ENCODE measurements around the gene GPR68.
"Not testable (repeated sequence)": the region's sequence is repeated elsewhere in the genome, so short reads cannot be mapped to it uniquely, and the experiment has no call there.

GPR68 gene

GRCh38 chr14:91226360-91226759, 18.1 kb downstream of the GPR68 start:
- DNase-seq (ENCODE audit: low read depth); H3K4me3 ChIP-seq (ENCODE audit: low read length); H3K27me3 ChIP-seq (replicated peaks; ENCODE audit: control insufficient read depth, insufficient read depth, low read length); H3K9ac ChIP-seq (ENCODE audit: low read length); H3K36me3 ChIP-seq (ENCODE audit: control insufficient read depth, insufficient read depth, low read length, severe bottlenecking); H3K9me3 ChIP-seq (ENCODE audit: control insufficient read depth, low read length): not testable (repeated sequence)
- peaks cover 14% of the 10 kb centered on the region for H3K4me1 ChIP-seq (ENCODE audit: control insufficient read depth, insufficient read depth, low read length)

DNA sequence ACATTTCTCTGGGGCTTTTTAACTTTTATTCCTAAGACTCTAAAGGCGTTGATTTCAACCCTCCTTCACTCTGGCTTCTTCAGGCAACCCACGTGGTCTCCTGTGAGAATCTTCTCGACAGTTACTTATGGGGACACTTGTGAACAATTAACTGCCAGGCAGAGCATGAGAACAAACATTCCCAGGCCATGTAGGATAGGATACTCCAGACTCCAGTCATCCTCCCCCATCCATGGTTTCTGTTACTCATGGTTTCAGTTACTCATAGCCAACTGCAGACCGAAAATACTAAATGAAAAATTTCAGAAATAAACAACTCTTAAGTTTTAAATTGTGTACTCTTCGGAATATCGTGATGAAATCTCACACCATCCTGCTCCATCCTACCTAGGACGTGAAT, 19.5 kb downstream of the GPR68 start:
- Histone ChIP-seq H3K9ac (ENCODE audit: low read length) (no peak overlapping the region), H3K36me3 (ENCODE audit: control insufficient read depth, insufficient read depth, low read length, severe bottlenecking) (peaks cover 4% of the 10 kb centered on the region), H3K4me3 (ENCODE audit: low read length) (no peak overlapping the region), H3K4me1 (ENCODE audit: control insufficient read depth, insufficient read depth, low read length) (peaks cover 14% of the 10 kb centered on the region), H3K9me3 (ENCODE audit: control insufficient read depth, low read length) (no peaks in the 10 kb centered on the region), H3K27me3 (replicated peaks; ENCODE audit: control insufficient read depth, insufficient read depth, low read length) (no peaks in the 10 kb centered on the region)
- DNase-seq (ENCODE audit: low read depth) = no peak

DNA sequence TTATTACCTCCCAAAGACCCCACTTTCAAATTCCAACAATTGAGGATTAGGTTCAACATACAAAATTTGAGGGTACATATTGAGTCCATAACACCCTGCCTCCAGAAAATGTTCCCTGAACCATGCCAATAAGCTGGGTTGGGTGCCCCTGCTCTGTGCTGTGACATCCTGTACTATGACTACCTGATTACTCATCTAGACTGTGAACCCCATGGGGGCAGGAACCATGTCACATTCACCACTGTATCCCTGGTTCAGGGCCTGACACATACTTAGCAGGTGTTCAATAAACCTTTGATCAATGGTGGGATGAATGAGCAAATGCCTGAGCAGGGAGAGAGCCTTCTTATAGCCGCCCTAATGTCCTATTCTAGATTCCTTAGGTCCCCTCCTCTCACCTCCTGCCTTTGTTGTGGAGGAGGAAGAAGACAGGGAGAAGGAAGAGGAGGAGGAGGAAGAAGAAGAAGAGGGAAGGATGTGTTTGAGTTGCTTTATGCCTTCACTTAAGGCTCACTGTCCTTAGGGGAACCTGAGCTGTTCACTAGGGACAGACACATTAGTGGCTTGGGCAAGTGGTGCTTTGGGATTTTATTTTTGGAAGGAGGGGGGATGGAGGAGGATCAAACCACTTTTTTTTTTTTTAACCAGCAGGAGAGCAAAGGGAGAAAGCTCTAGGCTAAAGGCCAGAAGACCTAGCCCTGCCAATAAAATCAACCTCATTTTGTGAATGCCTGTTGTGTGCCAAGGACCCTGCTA, 21.3 kb downstream of the GPR68 start:
- Histone ChIP-seq H3K27me3 (replicated peaks; ENCODE audit: control insufficient read depth, insufficient read depth, low read length) (no peaks in the 10 kb centered on the region), H3K4me3 (ENCODE audit: low read length) (no peak overlapping the region), H3K9me3 (ENCODE audit: control insufficient read depth, low read length) (no peaks in the 10 kb centered on the region), H3K4me1 (ENCODE audit: control insufficient read depth, insufficient read depth, low read length) (peaks cover 13% of the 10 kb centered on the region), H3K9ac (ENCODE audit: low read length) (no peak overlapping the region), H3K36me3 (ENCODE audit: control insufficient read depth, insufficient read depth, low read length, severe bottlenecking) (peaks cover 4% of the 10 kb centered on the region)
- no peak for DNase-seq (ENCODE audit: low read depth)

- no peaks in the 10 kb centered on the region for H3K9me3 ChIP-seq (ENCODE audit: control insufficient read depth, low read length)
- no peak overlapping the region for H3K9ac ChIP-seq (ENCODE audit: low read length)
- no peak overlapping the region for H3K4me3 ChIP-seq (ENCODE audit: low read length)
- H3K4me1 ChIP-seq (ENCODE audit: control insufficient read depth, insufficient read depth, low read length) = peaks cover 9% of the 10 kb centered on the region
- H3K36me3 ChIP-seq (ENCODE audit: control insufficient read depth, insufficient read depth, low read length, severe bottlenecking) = peaks cover 10% of the 10 kb centered on the region
- DNase-seq (ENCODE audit: low read depth) = no peak
- no peaks in the 10 kb centered on the region for H3K27me3 ChIP-seq (replicated peaks; ENCODE audit: control insufficient read depth, insufficient read depth, low read length)
Observed at GRCh38 chr14:91221270-91221669, 23.2 kb downstream of the GPR68 start.

- DNase-seq (ENCODE audit: low read depth) = no peak
- H3K9ac ChIP-seq (ENCODE audit: low read length) = no peak overlapping the region
- no peaks in the 10 kb centered on the region for H3K27me3 ChIP-seq (replicated peaks; ENCODE audit: control insufficient read depth, insufficient read depth, low read length)
- peaks cover 16% of the 10 kb centered on the region for H3K36me3 ChIP-seq (ENCODE audit: control insufficient read depth, insufficient read depth, low read length, severe bottlenecking)
- H3K9me3 ChIP-seq (ENCODE audit: control insufficient read depth, low read length) = no peaks in the 10 kb centered on the region
- no peak overlapping the region for H3K4me3 ChIP-seq (ENCODE audit: low read length)
- H3K4me1 ChIP-seq (ENCODE audit: control insufficient read depth, insufficient read depth, low read length) = peaks cover 9% of the 10 kb centered on the region
Observed at GRCh38 chr14:91220581-91221000, 23.9 kb downstream of the GPR68 start.

GRCh38 chr14:91219517-91220389, 24.8 kb downstream of the GPR68 start:
- no peak overlapping the region for H3K9ac ChIP-seq (ENCODE audit: low read length)
- H3K9me3 ChIP-seq (ENCODE audit: control insufficient read depth, low read length) = no peaks in the 10 kb centered on the region
- H3K4me1 ChIP-seq (ENCODE audit: control insufficient read depth, insufficient read depth, low read length) = peaks cover 9% of the 10 kb centered on the region
- no peaks in the 10 kb centered on the region for H3K27me3 ChIP-seq (replicated peaks; ENCODE audit: control insufficient read depth, insufficient read depth, low read length)
- no peak for DNase-seq (ENCODE audit: low read depth)
- peaks cover 21% of the 10 kb centered on the region for H3K36me3 ChIP-seq (ENCODE audit: control insufficient read depth, insufficient read depth, low read length, severe bottlenecking)
- no peak overlapping the region for H3K4me3 ChIP-seq (ENCODE audit: low read length)

DNA sequence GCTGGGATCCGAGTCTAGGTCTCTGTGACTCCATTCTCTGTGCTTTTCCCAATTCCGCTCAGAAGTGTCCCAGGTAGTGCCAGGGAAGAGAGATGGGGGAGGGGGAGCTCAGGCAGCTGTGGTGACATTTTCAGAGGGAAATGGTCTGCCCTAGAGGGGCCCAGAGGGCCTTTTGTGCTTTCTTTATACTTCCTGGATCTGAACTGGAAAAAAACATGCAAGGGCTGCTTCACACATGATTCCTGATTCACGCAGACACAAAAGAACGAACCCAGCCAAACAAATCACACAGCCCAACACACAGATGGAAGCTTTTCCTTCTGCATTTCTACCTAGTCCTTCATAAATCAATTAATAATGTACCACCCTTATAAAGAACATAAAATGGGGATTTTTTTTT, 26.5 kb downstream of the GPR68 start:
- Histone ChIP-seq H3K4me3 (ENCODE audit: low read length) (no peak overlapping the region), H3K9me3 (ENCODE audit: control insufficient read depth, low read length) (no peaks in the 10 kb centered on the region), H3K36me3 (ENCODE audit: control insufficient read depth, insufficient read depth, low read length, severe bottlenecking) (peaks cover 25% of the 10 kb centered on the region), H3K27me3 (replicated peaks; ENCODE audit: control insufficient read depth, insufficient read depth, low read length) (no peaks in the 10 kb centered on the region), H3K4me1 (ENCODE audit: control insufficient read depth, insufficient read depth, low read length) (peaks cover 5% of the 10 kb centered on the region), H3K9ac (ENCODE audit: low read length) (no peak overlapping the region)
- no peak for DNase-seq (ENCODE audit: low read depth)

GRCh38 chr14:91216731-91217226, 27.7 kb downstream of the GPR68 start:
- no peak for DNase-seq (ENCODE audit: low read depth)
- H3K4me1 ChIP-seq (ENCODE audit: control insufficient read depth, insufficient read depth, low read length) = no peaks in the 10 kb centered on the region
- no peak overlapping the region for H3K9ac ChIP-seq (ENCODE audit: low read length)
- peaks cover 30% of the 10 kb centered on the region for H3K36me3 ChIP-seq (ENCODE audit: control insufficient read depth, insufficient read depth, low read length, severe bottlenecking)
- no peaks in the 10 kb centered on the region for H3K9me3 ChIP-seq (ENCODE audit: control insufficient read depth, low read length)
- no peak overlapping the region for H3K4me3 ChIP-seq (ENCODE audit: low read length)
- no peaks in the 10 kb centered on the region for H3K27me3 ChIP-seq (replicated peaks; ENCODE audit: control insufficient read depth, insufficient read depth, low read length)

GRCh38 chr14:91215381-91215780, 29.1 kb downstream of the GPR68 start:
- H3K36me3 ChIP-seq (ENCODE audit: control insufficient read depth, insufficient read depth, low read length, severe bottlenecking) = peaks cover 34% of the 10 kb centered on the region

GRCh38 chr14:91214306-91214705, 30.2 kb downstream of the GPR68 start:
- H3K9me3 ChIP-seq (ENCODE audit: control insufficient read depth, low read length) = no peaks in the 10 kb centered on the region
- no peaks in the 10 kb centered on the region for H3K27me3 ChIP-seq (replicated peaks; ENCODE audit: control insufficient read depth, insufficient read depth, low read length)
- H3K9ac ChIP-seq (ENCODE audit: low read length) = no peak overlapping the region

More at GRCh38 chr14:91215381-91215780, 29.1 kb downstream of the GPR68 start:
- no peak overlapping the region for H3K9ac ChIP-seq (ENCODE audit: low read length)
- no peaks in the 10 kb centered on the region for H3K27me3 ChIP-seq (replicated peaks; ENCODE audit: control insufficient read depth, insufficient read depth, low read length)
- no peaks in the 10 kb centered on the region for H3K4me1 ChIP-seq (ENCODE audit: control insufficient read depth, insufficient read depth, low read length)
- no peak for DNase-seq (ENCODE audit: low read depth)
- no peak overlapping the region for H3K4me3 ChIP-seq (ENCODE audit: low read length)
- H3K9me3 ChIP-seq (ENCODE audit: control insufficient read depth, low read length) = no peaks in the 10 kb centered on the region

GRCh38 chr14:91211017-91211416, 33.5 kb downstream of the GPR68 start:
- DNase-seq (ENCODE audit: low read depth) = no peak
- Histone ChIP-seq H3K27me3 (replicated peaks; ENCODE audit: control insufficient read depth, insufficient read depth, low read length) (no peaks in the 10 kb centered on the region), H3K4me3 (ENCODE audit: low read length) (no peak overlapping the region), H3K9ac (ENCODE audit: low read length) (no peak overlapping the region), H3K4me1 (ENCODE audit: control insufficient read depth, insufficient read depth, low read length) (no peaks in the 10 kb centered on the region), H3K36me3 (ENCODE audit: control insufficient read depth, insufficient read depth, low read length, severe bottlenecking) (peaks cover 45% of the 10 kb centered on the region), H3K9me3 (ENCODE audit: control insufficient read depth, low read length) (no peaks in the 10 kb centered on the region)

More at GRCh38 chr14:91214306-91214705, 30.2 kb downstream of the GPR68 start:
- Histone ChIP-seq H3K4me3 (ENCODE audit: low read length) (no peak overlapping the region), H3K36me3 (ENCODE audit: control insufficient read depth, insufficient read depth, low read length, severe bottlenecking) (peaks cover 38% of the 10 kb centered on the region), H3K4me1 (ENCODE audit: control insufficient read depth, insufficient read depth, low read length) (no peaks in the 10 kb centered on the region)
- DNase-seq (ENCODE audit: low read depth) = no peak

Data from adipocyte (in vitro differentiated cells).